OCI-LY1 (cell line): ENCODE data around the gene GIT2.

ENCODE experiments used
- H2AFZ ChIP-seq: fragments of 200-600 bp; sonication (generic), shearing (Covaris generic); 2 replicates; pipeline ENCODE4 v1.6.0; 2014; ENCODE audit warnings: antibody characterized with exemption, mild to moderate bottlenecking, low read length
- H3F3A ChIP-seq: fragments of 200-600 bp; sonication (generic), shearing (Covaris generic); 2 replicates; pipeline ENCODE4 v1.6.0; 2014; ENCODE audit warnings: mild to moderate bottlenecking, antibody characterized with exemption, low read length, moderate library complexity; ENCODE audit not compliant: insufficient read depth
- H3K27ac ChIP-seq: fragments of 200-600 bp; sonication (generic); 2 replicates; pipeline ENCODE4 v1.5.1; 2014; ENCODE audit warnings: low read length, mixed run types, mild to moderate bottlenecking, low read depth; ENCODE audit not compliant: poor library complexity, severe bottlenecking
- H3K27me3 ChIP-seq: fragments of 200-600 bp; sonication (generic); 2 replicates; pipeline ENCODE4 v1.6.0; 2014; ENCODE audit warnings: antibody characterized with exemption, mild to moderate bottlenecking, low read length, moderate library complexity; ENCODE audit not compliant: insufficient read depth
- H3K36me3 ChIP-seq: fragments of 200-600 bp; sonication (generic); 2 replicates; pipeline ENCODE4 v1.6.1; 2014; ENCODE audit warnings: mild to moderate bottlenecking, antibody characterized with exemption, low read length, moderate library complexity, mixed read lengths; ENCODE audit not compliant: insufficient read depth
- H3K4me1 ChIP-seq: fragments of 200-600 bp; sonication (generic); 2 replicates; pipeline ENCODE4 v1.5.1; 2014; ENCODE audit warnings: mild to moderate bottlenecking, low read length, moderate library complexity; ENCODE audit not compliant: insufficient read depth, severe bottlenecking
- H3K4me2 ChIP-seq: fragments of 200-600 bp; sonication (generic), shearing (Covaris generic); 2 replicates; pipeline ENCODE4 v1.6.1; 2014; ENCODE audit warnings: low read length
- H3K4me3 ChIP-seq: fragments of 200-600 bp; sonication (generic); 2 replicates; pipeline ENCODE4 v1.5.1; 2014; ENCODE audit warnings: low read length, low read depth, mild to moderate bottlenecking, mixed read lengths; ENCODE audit not compliant: poor library complexity, severe bottlenecking
- H3K79me2 ChIP-seq: fragments of 200-600 bp; shearing (Covaris generic); 2 replicates; pipeline ENCODE4 v1.6.1; 2016; ENCODE audit warnings: mixed run types, low read length, mixed read lengths; ENCODE audit not compliant: insufficient read depth
- H3K9ac ChIP-seq: fragments of 200-600 bp; sonication (generic), shearing (Covaris generic); 2 replicates; pipeline ENCODE4 v1.6.1; 2014; ENCODE audit warnings: mild to moderate bottlenecking, low read length, mixed read lengths
- H3K9me2 ChIP-seq: fragments of 200-600 bp; sonication (generic), shearing (Covaris generic); 2 replicates; pipeline ENCODE4 v1.6.1; 2014; ENCODE audit warnings: low read depth, mild to moderate bottlenecking, low read length, mixed read lengths
- H3K9me3 ChIP-seq: fragments of 200-600 bp; shearing (Covaris generic); 2 replicates; pipeline ENCODE4 v1.6.1; 2014; ENCODE audit warnings: low read length, mixed read lengths
- H4K20me1 ChIP-seq: fragments of 200-600 bp; sonication (generic), shearing (Covaris generic); 2 replicates; pipeline ENCODE4 v1.6.0; 2016; ENCODE audit warnings: mild to moderate bottlenecking, low read length; ENCODE audit not compliant: insufficient read depth
- EZH2 ChIP-seq: fragments of 200-600 bp; sonication (generic), shearing (Covaris generic); IDR thresholded peaks from 2 replicates; pipeline ENCODE4 v1.8.0; 2017; ENCODE audit warnings: borderline replicate concordance, mixed run types, mild to moderate bottlenecking, antibody characterized with exemption, low read length, moderate library complexity, mixed read lengths
- TF ChIP-seq, protein P1 (sequence below): fragments of 200-600 bp; sonication (generic), shearing (Covaris generic); IDR thresholded peaks from 2 replicates; pipeline ENCODE4 v1.5.1; 2017; ENCODE audit warnings: mild to moderate bottlenecking, antibody characterized with exemption, low read length, moderate library complexity, mixed read lengths

Gene GIT2

DNA sequence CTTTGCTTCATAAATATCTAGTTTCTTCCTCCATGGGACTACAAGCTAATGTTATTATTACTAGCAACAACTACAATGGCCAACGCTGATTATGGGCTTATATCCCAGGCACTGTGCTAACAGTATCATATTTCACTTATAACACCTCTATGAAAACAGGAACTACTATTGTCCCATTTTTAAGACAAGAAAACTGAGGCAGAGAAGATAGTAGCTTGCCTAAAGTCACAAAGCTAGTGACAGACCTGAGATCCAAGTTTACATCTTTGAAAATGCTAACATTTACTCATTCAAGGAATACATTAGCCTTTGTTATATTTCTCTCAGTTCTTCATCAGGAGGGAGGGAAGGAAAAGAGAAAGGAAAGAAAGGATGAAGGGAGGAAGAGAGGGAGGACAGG lies 32.8 kb downstream of the GIT2 start:
- no peaks in the 10 kb centered on the region for H3K9me2 ChIP-seq
- no peaks in the 10 kb centered on the region for H3K79me2 ChIP-seq
- TF ChIP-seq, protein P1, sequence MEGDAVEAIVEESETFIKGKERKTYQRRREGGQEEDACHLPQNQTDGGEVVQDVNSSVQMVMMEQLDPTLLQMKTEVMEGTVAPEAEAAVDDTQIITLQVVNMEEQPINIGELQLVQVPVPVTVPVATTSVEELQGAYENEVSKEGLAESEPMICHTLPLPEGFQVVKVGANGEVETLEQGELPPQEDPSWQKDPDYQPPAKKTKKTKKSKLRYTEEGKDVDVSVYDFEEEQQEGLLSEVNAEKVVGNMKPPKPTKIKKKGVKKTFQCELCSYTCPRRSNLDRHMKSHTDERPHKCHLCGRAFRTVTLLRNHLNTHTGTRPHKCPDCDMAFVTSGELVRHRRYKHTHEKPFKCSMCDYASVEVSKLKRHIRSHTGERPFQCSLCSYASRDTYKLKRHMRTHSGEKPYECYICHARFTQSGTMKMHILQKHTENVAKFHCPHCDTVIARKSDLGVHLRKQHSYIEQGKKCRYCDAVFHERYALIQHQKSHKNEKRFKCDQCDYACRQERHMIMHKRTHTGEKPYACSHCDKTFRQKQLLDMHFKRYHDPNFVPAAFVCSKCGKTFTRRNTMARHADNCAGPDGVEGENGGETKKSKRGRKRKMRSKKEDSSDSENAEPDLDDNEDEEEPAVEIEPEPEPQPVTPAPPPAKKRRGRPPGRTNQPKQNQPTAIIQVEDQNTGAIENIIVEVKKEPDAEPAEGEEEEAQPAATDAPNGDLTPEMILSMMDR: no peak
- TF ChIP-seq EZH2: no peak
- H3F3A ChIP-seq: no peaks in the 10 kb centered on the region
- no peak overlapping the region for H3K4me2 ChIP-seq
- H3K4me1 ChIP-seq: no peaks in the 10 kb centered on the region
- no peaks in the 10 kb centered on the region for H3K27me3 ChIP-seq
- H2AFZ ChIP-seq: no peak overlapping the region
- H3K36me3 ChIP-seq: peaks cover 71% of the 10 kb centered on the region
- H3K9ac ChIP-seq: no peak overlapping the region
- H3K27ac ChIP-seq: no peak overlapping the region
- H3K9me3 ChIP-seq: no peaks in the 10 kb centered on the region
- H3K4me3 ChIP-seq: no peak overlapping the region
- H4K20me1 ChIP-seq: no peaks in the 10 kb centered on the region

DNA sequence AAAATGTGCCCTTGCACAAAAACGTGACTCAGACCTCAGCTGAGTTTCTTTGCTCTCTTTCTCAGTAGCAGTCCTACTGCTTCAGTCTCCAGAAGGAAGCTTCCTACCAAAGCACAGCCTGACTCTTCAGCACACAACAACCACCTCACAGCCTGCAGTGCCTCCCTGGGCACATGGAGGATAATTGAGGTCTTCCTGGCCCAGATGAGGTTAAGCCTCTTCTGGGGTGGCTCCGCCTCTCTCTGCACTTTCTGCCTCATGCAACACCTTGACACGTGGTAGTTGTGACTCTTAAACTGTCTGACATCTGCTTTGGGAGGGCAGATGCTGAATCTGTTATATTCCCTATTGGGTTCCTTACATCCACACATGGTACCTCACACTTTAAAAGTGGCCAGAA lies 33.8 kb downstream of the GIT2 start:
- Histone ChIP-seq H3K4me2 (no peak overlapping the region), H4K20me1 (no peaks in the 10 kb centered on the region), H3K27ac (no peak overlapping the region), H3K4me3 (no peak overlapping the region), H3K9me2 (no peaks in the 10 kb centered on the region), H3K4me1 (no peaks in the 10 kb centered on the region), H3K9me3 (no peaks in the 10 kb centered on the region), H3K79me2 (no peaks in the 10 kb centered on the region), H3K27me3 (no peaks in the 10 kb centered on the region), H3K9ac (no peak overlapping the region), H3F3A (no peaks in the 10 kb centered on the region), H2AFZ (no peak overlapping the region), H3K36me3 (peaks cover 66% of the 10 kb centered on the region)
- TF ChIP-seq EZH2: no peak

DNA sequence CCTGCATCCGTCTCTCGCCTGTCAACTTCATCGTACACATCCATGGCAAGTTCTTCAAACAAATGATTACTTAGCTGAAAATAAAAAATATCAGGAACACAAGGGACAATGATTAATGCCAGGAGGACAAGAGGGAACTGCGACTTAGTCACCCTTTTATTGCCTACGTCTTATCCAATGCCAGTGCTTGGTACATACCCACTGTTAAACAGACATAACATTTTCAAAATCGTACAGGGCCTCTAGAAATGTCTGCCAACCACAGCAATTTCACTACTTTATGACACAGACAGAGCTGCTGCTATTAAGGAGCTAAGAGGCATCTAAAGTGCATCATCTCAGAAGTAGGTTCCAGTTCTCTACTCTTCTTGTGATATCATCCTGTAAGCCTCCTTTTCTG lies 34.6 kb downstream of the GIT2 start:
- Histone ChIP-seq H3K9me2 (no peaks in the 10 kb centered on the region), H3K9ac (no peak overlapping the region), H2AFZ (no peak overlapping the region), H3K27ac (no peak overlapping the region), H3F3A (no peaks in the 10 kb centered on the region), H3K79me2 (no peaks in the 10 kb centered on the region), H3K36me3 (peaks cover 61% of the 10 kb centered on the region), H3K27me3 (no peaks in the 10 kb centered on the region), H4K20me1 (no peaks in the 10 kb centered on the region), H3K4me1 (no peaks in the 10 kb centered on the region), H3K4me2 (no peak overlapping the region), H3K9me3 (no peaks in the 10 kb centered on the region), H3K4me3 (no peak overlapping the region)
- TF ChIP-seq EZH2: no peak
- TF ChIP-seq, protein P1: no peak

DNA sequence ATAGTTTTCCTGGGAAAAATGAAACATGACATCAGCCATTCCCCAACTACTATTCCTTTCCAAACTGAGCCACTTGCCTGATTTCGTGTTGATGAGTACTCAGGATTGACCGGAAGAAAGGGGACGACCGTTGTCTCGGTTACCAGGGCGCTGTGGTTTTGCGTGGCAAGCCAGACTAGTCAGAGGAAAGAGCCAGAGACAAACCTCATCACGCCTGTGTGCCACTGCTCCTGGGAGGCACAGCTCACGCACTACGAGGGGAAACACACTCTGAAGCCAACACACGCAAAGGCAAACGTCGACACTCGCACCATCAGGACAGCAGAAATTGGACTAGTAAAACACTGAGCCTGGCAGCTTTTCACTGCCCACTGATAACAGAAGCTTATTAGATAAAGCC lies 35.0 kb downstream of the GIT2 start:
- no peak overlapping the region for H3K27ac ChIP-seq
- no peak for TF ChIP-seq EZH2
- TF ChIP-seq, protein P1: no peak
- peaks cover 64% of the 10 kb centered on the region for H3K36me3 ChIP-seq

More for the DNA sequence above, 35.0 kb downstream of the GIT2 start:
- Histone ChIP-seq H3K9ac (no peak overlapping the region), H3F3A (no peaks in the 10 kb centered on the region), H4K20me1 (no peaks in the 10 kb centered on the region), H2AFZ (no peak overlapping the region), H3K4me3 (no peak overlapping the region), H3K4me1 (no peaks in the 10 kb centered on the region), H3K4me2 (no peak overlapping the region), H3K79me2 (no peaks in the 10 kb centered on the region), H3K27me3 (no peaks in the 10 kb centered on the region), H3K9me2 (no peaks in the 10 kb centered on the region), H3K9me3 (no peaks in the 10 kb centered on the region)
